Loucy (cell line): ENCODE data around the gene SMDT1.

Source experiments
- H2AFZ ChIP-seq: fragments of 200-600 bp; sonication (generic); 2 replicates; pipeline ENCODE4 v1.6.0; 2016; ENCODE audit warnings: antibody characterized with exemption, mild to moderate bottlenecking, low read length, moderate library complexity
- H3F3A ChIP-seq: fragments of 200-600 bp; 2 replicates; pipeline ENCODE4 v1.6.0; 2016; ENCODE audit warnings: antibody characterized with exemption, low read depth, mild to moderate bottlenecking
- H3K27me3 ChIP-seq: fragments of 200-600 bp; sonication (generic); 2 replicates; pipeline ENCODE4 v1.6.1; 2014; ENCODE audit warnings: low read length, mild to moderate bottlenecking; ENCODE audit not compliant: insufficient read depth, poor library complexity, severe bottlenecking
- H3K36me3 ChIP-seq: fragments of 200-600 bp; sonication (generic); 2 replicates; pipeline ENCODE4 v1.6.1; 2016; ENCODE audit warnings: low read length; ENCODE audit not compliant: insufficient read depth
- H3K4me1 ChIP-seq: fragments of 200-600 bp; sonication (generic); 2 replicates; pipeline ENCODE4 v1.5.1; 2014; ENCODE audit warnings: low read length, mild to moderate bottlenecking; ENCODE audit not compliant: insufficient read depth, poor library complexity, severe bottlenecking
- H3K4me2 ChIP-seq: fragments of 200-600 bp; sonication (generic); 2 replicates; pipeline ENCODE4 v1.6.0; 2014; ENCODE audit warnings: antibody characterized with exemption, low read length, low read depth, mild to moderate bottlenecking; ENCODE audit not compliant: poor library complexity, severe bottlenecking
- H3K4me3 ChIP-seq: fragments of 200-600 bp; sonication (generic); 2 replicates; pipeline ENCODE4 v1.5.1; 2014; ENCODE audit warnings: low read length, mild to moderate bottlenecking, mixed read lengths; ENCODE audit not compliant: poor library complexity, severe bottlenecking
- H3K79me2 ChIP-seq: fragments of 200-600 bp; sonication (generic); 2 replicates; pipeline ENCODE4 v1.6.1; 2014; ENCODE audit warnings: low read length; ENCODE audit not compliant: insufficient read depth
- H3K9ac ChIP-seq: fragments of 200-600 bp; sonication (generic); 2 replicates; pipeline ENCODE4 v1.6.0; 2014; ENCODE audit warnings: mild to moderate bottlenecking, low read depth, low read length, moderate library complexity; ENCODE audit not compliant: poor library complexity, severe bottlenecking
- H3K9me2 ChIP-seq: fragments of 200-600 bp; sonication (generic); replicated peaks from 2 replicates; pipeline ENCODE4 v1.6.1; 2016; ENCODE audit warnings: low read depth, low read length, mixed read lengths
- H3K9me3 ChIP-seq: fragments of 200-600 bp; sonication (generic); 2 replicates; pipeline ENCODE4 v1.6.1; 2014; ENCODE audit warnings: mild to moderate bottlenecking, antibody characterized with exemption, low read length, low read depth; ENCODE audit not compliant: insufficient read depth
- H4K20me1 ChIP-seq: fragments of 200-600 bp; sonication (generic); 2 replicates; pipeline ENCODE4 v1.6.0; 2014; ENCODE audit warnings: antibody characterized with exemption, low read length, mild to moderate bottlenecking; ENCODE audit not compliant: insufficient read depth, poor library complexity, severe bottlenecking
- EZH2phosphoT487 ChIP-seq: fragments of 200-600 bp; IDR thresholded peaks from 2 replicates; pipeline ENCODE4 v1.6.1; 2018; ENCODE audit warnings: antibody characterized with exemption, mild to moderate bottlenecking, moderate library complexity, borderline replicate concordance
- TF ChIP-seq, protein P1 (sequence below): fragments of 200-600 bp; sonication (generic); conservative IDR thresholded peaks from 2 replicates; pipeline ENCODE4 v1.5.1; 2014; ENCODE audit warnings: mild to moderate bottlenecking, antibody characterized with exemption, low read length

The SMDT1 gene

GRCh38 chr22:42067671-42068251, 11.7 kb upstream of the SMDT1 start:
- H3K4me1 ChIP-seq, result peaks cover 8% of the 10 kb centered on the region
- no peaks in the 10 kb centered on the region for H3K36me3 ChIP-seq
- TF ChIP-seq, protein P1, sequence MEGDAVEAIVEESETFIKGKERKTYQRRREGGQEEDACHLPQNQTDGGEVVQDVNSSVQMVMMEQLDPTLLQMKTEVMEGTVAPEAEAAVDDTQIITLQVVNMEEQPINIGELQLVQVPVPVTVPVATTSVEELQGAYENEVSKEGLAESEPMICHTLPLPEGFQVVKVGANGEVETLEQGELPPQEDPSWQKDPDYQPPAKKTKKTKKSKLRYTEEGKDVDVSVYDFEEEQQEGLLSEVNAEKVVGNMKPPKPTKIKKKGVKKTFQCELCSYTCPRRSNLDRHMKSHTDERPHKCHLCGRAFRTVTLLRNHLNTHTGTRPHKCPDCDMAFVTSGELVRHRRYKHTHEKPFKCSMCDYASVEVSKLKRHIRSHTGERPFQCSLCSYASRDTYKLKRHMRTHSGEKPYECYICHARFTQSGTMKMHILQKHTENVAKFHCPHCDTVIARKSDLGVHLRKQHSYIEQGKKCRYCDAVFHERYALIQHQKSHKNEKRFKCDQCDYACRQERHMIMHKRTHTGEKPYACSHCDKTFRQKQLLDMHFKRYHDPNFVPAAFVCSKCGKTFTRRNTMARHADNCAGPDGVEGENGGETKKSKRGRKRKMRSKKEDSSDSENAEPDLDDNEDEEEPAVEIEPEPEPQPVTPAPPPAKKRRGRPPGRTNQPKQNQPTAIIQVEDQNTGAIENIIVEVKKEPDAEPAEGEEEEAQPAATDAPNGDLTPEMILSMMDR, result no peak
- H3K9me3 ChIP-seq, result no peaks in the 10 kb centered on the region
- peaks cover 7% of the 10 kb centered on the region; the same call in 1 of the 2 replicates for H3K79me2 ChIP-seq
- H2AFZ ChIP-seq, result no peak overlapping the region
- no peaks in the 10 kb centered on the region for H3K27me3 ChIP-seq
- H4K20me1 ChIP-seq, result no peaks in the 10 kb centered on the region
- H3K4me3 ChIP-seq, result no peak overlapping the region
- H3K9ac ChIP-seq, result no peak overlapping the region
- no peaks in the 10 kb centered on the region for H3F3A ChIP-seq
- no peak overlapping the region for H3K4me2 ChIP-seq
- no peaks in the 10 kb centered on the region for H3K9me2 ChIP-seq

- Histone ChIP-seq H3K79me2 (peaks cover 7% of the 10 kb centered on the region; the same call in 1 of the 2 replicates), H3K9me3 (no peaks in the 10 kb centered on the region), H3K4me3 (no peak overlapping the region), H3F3A (no peaks in the 10 kb centered on the region), H4K20me1 (no peaks in the 10 kb centered on the region), H3K4me1 (peaks cover 8% of the 10 kb centered on the region), H2AFZ (no peak overlapping the region), H3K36me3 (no peaks in the 10 kb centered on the region), H3K27me3 (no peaks in the 10 kb centered on the region), H3K4me2 (no peak overlapping the region), H3K9ac (no peak overlapping the region), H3K9me2 (no peaks in the 10 kb centered on the region)
- no peak for TF ChIP-seq EZH2phosphoT487
- TF ChIP-seq, protein P1, result no peak
Measured at GRCh38 chr22:42068291-42068690, 11.2 kb upstream of the SMDT1 start.

DNA sequence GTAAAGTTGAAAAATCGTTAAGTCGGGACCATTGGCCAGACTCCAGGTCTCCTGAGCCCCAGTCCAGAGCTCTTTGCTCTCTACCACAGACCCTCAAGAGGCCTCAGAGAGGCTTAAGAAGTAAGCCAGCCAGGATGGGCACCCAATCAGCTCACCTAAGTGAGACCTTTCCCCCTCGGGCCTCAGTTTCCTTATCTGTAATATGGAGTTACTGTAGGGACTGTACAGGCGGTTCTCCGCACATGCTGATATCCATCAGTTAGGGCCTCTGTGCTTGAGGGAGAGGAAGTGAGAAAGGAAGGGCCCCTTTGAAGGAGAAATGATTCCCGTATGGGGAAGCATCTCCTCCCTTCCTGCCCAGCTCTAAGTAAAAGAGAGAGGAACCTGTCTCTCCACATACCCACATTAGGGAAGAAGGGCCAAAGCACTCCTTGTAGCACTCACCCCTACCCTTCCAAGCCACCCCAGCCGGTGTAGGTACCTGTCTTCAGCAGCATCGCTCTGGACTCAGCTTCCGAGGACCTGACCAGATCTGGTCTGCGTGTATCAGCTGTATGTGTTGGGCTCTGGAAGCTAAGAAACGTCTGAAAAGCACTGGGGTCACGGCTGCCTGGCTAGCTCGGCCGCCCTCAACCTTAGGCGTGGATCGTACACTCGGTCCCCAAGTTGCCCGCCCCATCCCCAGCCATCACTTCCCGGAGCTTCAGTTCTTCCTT, 9.5 kb upstream of the SMDT1 start:
- Histone ChIP-seq H3K4me1 (peaks cover 8% of the 10 kb centered on the region), H3K27me3 (no peaks in the 10 kb centered on the region), H3K9ac (peak overlapping the region; percentile 70), H3K9me2 (no peaks in the 10 kb centered on the region), H3K9me3 (no peaks in the 10 kb centered on the region), H3K4me2 (peak overlapping the region; percentile 86), H4K20me1 (no peaks in the 10 kb centered on the region), H3K79me2 (peaks cover 7% of the 10 kb centered on the region; the same call in 1 of the 2 replicates), H3F3A (no peaks in the 10 kb centered on the region), H3K36me3 (no peaks in the 10 kb centered on the region), H2AFZ (peak overlapping the region; percentile 67), H3K4me3 (peak overlapping the region; percentile 78)
- TF ChIP-seq EZH2phosphoT487, result no peak
- TF ChIP-seq, protein P1, result no peak
